Measurements from ENCODE around the gene FCRL1.

DNA sequence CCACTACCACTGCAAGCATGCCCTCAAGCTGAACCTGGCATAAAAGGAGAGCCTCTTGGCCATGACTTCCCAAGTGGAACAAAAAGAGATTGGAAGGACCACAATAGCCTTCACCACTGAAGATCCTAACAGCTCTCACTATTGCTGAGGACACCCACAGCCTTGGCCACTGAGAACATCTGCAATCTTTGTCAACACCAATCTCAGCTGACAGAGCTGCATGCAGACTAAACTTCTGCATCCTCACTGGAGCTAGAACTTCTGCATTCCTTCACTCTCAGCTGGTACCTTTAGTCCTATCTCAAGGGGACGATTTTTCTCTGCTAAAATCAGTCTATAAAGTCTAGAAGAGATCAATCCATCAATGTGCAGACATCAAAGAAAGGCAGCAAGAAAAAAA, 34.7 kb downstream of the FCRL1 start:
- TF ChIP-seq, protein P1, sequence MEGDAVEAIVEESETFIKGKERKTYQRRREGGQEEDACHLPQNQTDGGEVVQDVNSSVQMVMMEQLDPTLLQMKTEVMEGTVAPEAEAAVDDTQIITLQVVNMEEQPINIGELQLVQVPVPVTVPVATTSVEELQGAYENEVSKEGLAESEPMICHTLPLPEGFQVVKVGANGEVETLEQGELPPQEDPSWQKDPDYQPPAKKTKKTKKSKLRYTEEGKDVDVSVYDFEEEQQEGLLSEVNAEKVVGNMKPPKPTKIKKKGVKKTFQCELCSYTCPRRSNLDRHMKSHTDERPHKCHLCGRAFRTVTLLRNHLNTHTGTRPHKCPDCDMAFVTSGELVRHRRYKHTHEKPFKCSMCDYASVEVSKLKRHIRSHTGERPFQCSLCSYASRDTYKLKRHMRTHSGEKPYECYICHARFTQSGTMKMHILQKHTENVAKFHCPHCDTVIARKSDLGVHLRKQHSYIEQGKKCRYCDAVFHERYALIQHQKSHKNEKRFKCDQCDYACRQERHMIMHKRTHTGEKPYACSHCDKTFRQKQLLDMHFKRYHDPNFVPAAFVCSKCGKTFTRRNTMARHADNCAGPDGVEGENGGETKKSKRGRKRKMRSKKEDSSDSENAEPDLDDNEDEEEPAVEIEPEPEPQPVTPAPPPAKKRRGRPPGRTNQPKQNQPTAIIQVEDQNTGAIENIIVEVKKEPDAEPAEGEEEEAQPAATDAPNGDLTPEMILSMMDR (IDR thresholded peaks at IDR 0.05) = no peak
- TF ChIP-seq POLR2A (IDR thresholded peaks at IDR 0.05) = no peak
- TF ChIP-seq POLR2AphosphoS5 (IDR thresholded peaks at IDR 0.05) = no peak
